ENCODE results near the gene USP54.

DNA sequence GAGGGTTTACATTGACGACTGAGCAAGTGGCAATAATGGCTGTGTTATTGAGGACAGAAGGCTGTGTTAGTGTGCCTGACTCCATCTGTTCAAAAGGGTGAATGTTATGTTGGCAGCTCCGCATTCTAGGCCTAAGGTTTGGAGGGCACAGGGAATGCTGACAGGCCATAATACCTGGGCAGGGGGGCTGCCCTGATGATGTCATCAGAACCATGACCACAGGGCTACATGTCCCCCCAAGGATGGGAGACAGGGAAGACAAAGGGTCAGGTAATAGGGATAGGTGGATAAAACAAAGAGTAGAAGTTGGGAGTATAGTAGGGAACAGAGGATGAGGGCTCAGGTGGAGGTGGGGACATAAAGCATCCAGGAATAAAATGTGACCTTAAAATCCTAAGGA lies 93.5 kb downstream of the USP54 start:
- TF ChIP-seq, protein P1, sequence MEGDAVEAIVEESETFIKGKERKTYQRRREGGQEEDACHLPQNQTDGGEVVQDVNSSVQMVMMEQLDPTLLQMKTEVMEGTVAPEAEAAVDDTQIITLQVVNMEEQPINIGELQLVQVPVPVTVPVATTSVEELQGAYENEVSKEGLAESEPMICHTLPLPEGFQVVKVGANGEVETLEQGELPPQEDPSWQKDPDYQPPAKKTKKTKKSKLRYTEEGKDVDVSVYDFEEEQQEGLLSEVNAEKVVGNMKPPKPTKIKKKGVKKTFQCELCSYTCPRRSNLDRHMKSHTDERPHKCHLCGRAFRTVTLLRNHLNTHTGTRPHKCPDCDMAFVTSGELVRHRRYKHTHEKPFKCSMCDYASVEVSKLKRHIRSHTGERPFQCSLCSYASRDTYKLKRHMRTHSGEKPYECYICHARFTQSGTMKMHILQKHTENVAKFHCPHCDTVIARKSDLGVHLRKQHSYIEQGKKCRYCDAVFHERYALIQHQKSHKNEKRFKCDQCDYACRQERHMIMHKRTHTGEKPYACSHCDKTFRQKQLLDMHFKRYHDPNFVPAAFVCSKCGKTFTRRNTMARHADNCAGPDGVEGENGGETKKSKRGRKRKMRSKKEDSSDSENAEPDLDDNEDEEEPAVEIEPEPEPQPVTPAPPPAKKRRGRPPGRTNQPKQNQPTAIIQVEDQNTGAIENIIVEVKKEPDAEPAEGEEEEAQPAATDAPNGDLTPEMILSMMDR (IDR thresholded peaks at IDR 0.05; ENCODE audit: extremely low read depth in 1 of 2, insufficient read depth in 1 of 2, low read depth in 1 of 2, low read length in 2 of 2): no peak
- TF ChIP-seq, protein P2, sequence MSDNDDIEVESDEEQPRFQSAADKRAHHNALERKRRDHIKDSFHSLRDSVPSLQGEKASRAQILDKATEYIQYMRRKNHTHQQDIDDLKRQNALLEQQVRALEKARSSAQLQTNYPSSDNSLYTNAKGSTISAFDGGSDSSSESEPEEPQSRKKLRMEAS (IDR thresholded peaks at IDR 0.05; ENCODE audit: insufficient read depth, insufficient read length): no peak
- TF ChIP-seq POLR2AphosphoS5 (IDR thresholded peaks at IDR 0.05; ENCODE audit: insufficient read depth, low read depth, low read length) (no peak), POLR2A (IDR thresholded peaks at IDR 0.05; ENCODE audit: low read depth, low read length) (no peak), EZH2 (IDR thresholded peaks at IDR 0.05; ENCODE audit: borderline replicate concordance, low read depth, low read length, severe bottlenecking) (no peak)

Measured in endothelial cell of umbilical vein (primary cell).